CD4-positive, alpha-beta T cell treated with Interleukin-4 for 4 hours (primary cell): ENCODE data around the gene SLC38A8.

Source experiments
- DNase-seq: peaks from one replicate; pipeline ENCODE4 v3.0.0-alpha.2; 2020

Gene SLC38A8

GRCh38 chr16:84068041-84068440, 25.4 kb upstream of the SLC38A8 start:
- no peak for DNase-seq

- DNase-seq, result no peak
Measured at GRCh38 chr16:84067640-84068039, 25.0 kb upstream of the SLC38A8 start.

GRCh38 chr16:84065536-84066132, 23.0 kb upstream of the SLC38A8 start:
- peak; percentile 26 for DNase-seq

DNA sequence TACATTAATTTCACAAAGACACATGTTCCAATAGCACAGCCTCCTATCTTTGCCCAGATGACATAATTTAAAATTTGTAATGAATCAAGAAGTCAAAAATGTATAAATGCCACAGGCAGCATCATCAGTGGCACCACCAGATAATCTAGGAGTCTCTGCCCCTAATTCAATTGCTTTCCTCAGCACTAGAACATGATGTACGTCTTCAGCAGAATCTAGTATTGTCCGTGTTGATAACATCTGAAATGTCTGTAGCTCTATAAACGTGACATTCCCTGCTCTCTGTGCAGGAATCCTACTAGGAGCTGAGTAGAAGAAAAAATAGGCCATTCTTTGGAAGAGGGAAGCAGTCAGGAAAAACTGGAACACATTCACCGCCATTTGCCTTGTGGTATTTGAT, 21.4 kb upstream of the SLC38A8 start:
- DNase-seq, result no peak

DNA sequence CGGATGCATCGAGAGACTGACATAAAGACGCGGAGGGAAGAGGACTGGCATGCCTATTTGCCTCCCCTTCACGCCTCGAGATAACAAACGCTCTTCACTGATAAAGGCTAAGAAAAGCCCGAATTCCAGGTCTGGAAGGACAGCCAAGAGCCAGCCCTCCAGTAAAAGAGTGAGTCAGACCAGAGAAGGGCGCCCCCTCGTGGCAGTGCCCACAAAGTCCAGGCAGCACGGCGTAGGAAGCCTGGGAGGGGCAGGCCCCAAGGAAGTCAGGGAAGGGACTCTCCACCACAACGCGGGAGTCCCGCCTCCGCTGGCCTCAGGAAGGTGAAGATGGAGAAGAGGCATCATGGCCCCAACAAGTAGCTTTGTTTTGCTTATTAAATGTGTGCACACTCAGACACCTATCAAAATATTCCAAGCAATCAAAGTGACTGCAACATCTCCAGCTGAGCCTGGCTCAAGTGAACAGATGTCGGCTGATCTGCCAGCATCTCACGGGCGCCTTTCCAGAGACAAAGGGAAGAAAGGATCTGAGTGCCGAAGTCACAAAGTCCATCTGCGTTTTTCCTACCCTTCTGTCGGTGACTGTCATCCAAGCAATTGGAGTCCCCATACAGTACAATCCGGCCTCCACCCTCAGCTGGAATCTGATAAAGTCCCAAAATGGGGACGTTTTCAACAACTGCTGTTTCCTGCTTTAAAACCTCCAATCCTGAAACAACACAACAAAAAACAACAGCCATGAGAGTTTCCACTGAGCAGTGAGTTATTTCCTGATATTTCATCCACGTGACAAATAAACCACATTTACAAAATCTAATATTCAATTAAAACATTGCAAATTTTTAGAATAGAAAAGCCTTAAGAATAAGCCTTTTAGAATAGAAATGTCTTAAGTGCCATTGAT, 20.4 kb upstream of the SLC38A8 start:
- peak; percentile 41 for DNase-seq

GRCh38 chr16:84061236-84061819, 18.7 kb upstream of the SLC38A8 start:
- no peak for DNase-seq

DNA sequence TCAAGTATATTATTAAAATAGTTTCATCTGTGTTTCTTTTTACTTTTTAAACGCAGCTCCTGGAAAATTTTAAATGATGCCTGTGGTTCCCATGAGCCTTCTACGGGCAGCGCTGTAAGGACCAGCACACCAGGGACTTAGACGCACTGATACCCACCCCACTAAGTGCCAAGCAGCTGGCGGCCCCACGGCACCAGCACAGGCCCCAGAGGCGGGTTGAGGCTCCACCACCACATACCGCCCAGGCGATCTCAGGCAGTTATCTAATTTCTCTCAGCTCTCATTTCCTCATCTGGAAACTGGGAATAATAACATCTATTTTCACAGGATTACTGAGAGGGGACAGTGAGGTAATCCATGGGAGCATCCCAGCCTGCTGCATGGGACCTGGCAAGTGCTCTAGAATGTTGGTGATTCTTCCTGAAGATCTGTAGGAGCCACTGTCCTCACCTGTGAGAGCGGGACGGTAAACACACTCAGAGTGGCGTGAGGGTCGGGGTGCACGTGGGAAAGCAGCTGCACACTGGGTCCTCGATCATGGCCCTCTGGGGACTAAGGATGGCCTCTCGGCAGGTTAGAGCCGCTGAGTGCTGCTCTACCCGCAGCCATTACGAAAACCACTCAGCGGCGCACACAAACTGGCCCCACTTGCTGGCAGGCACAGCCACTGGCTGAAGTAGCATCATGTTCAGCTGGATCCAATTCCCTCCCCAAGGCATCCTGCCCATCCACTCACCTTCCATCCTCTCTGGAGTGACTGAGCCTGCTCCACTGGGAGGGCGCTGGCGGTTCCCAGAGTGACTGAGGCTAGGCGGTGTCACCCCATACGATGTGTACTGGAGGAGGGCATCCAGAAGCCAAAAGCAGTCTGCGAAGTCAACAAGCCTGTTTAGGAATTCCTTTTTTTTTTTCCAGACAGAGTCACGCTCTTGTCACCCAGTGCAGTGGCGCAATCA, 17.6 kb upstream of the SLC38A8 start:
- DNase-seq, result no peak

DNA sequence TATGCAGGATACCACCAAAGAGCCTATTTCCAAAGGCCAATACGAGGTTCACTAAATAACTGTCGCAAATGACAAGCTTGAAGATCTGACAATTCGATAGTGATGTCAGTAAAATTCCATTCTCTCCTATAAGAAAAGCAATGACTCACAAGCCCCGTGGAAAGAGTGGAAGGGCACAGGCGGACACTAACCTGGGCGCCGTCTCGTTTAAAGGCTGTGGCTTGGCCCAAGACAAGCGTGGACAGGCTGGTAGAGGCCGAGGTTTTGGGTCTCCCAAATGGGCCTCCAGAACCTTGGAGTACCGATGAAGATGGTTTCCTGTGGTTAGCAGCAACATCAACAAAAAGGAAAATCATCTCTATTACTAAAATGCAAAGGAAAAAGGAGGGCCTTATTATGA, 16.5 kb upstream of the SLC38A8 start:
- DNase-seq, result no peak

- DNase-seq, result no peak
Measured at GRCh38 chr16:84058664-84059063, 16.1 kb upstream of the SLC38A8 start.

DNA sequence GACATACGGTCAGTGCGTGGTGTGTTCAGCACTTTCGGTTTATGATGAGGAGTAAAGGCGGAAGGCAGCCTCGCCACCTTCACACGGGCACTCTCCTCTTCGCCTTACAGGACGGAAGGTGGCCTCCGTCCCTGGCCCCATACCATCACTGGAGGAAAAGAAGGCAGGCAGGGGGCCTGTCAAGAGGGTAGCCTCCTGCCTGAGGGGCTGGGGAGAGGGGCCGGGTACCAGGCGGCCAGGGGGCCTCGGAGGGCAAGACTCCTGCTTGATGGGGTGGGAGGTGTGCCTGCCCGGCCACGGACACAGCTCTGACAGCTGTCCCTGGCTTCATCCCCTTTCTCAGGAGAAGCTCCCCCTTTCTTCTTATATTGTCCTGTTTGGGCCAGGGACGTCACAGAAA, 15.6 kb upstream of the SLC38A8 start:
- DNase-seq, result no peak

DNA sequence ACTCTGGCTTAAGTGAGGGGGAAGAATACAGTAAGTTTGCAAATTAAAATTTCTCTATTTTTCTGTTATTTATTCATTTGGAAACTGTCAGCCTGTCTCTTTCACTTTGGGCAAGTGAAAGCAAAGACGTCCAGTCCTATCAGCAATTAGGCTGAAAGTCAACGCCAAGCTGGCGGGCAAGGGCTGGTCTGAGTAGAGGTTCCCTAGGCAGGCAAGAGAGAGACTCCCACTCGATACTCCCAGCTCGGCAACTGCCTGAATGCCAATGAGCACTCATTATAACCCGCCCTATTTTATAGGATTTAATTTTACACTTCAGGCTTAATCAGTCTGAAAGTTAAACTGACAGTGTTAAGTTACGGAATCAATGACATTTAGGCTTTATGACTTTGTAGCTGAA, 14.3 kb upstream of the SLC38A8 start:
- no peak for DNase-seq

DNA sequence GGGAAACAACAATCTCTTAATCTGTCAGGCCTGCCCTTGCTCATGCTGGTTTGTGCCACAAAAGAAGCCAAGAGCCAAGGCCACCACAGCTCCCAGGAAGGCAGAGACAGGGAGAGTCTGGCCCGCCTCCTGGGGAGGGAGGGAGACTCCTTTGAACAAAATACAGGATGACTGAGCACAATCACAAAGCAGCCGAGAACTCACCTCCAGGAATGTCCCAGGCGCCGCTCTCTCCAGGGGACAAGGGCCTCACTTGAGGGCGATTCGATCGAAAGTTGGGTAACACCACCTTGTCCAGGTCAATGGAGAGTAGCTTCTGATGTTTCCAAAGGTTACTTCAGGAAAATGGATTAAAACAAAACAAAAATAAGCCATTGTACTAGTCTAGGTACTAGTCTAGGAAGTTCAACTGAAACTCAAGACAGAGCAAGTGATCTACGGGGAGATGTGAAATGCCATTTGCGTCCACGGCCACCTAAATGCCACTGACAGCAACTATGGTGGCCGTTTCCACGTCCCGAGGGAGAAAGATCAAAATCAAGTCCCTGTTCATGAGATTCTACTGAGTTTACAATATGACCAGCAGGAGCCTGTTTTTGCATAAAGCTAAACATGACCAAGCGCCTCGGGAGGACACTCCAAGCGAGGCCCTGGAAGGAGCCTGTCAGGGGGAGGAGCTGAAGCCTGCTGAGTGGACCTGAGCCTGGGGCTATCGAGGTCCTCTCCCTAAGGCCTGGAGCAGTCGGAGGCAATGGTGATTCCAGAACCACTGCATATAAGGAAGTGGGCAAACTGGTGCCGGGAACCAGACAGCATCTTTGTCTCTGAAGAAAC, 13.4 kb upstream of the SLC38A8 start:
- no peak for DNase-seq

DNA sequence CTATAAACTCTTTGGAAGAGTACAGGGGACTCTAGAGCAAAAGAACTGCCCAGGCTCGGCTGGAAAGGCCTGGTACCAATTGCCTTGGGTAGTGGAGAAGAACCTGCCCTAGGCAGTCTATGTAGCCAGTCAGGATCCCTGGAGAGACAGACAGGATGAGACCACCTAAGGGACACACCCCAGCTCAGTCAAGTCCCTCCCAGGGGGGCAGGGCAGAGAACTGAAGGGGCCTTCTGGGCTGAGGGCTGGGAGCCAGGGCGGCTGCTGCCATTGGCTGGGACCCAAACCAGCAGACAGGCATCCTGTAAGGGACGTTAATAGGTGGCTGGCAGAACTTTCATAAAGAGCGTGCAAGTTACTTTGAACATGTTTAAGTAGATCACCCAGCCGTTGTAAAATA, 12.8 kb upstream of the SLC38A8 start:
- DNase-seq, result no peak

DNA sequence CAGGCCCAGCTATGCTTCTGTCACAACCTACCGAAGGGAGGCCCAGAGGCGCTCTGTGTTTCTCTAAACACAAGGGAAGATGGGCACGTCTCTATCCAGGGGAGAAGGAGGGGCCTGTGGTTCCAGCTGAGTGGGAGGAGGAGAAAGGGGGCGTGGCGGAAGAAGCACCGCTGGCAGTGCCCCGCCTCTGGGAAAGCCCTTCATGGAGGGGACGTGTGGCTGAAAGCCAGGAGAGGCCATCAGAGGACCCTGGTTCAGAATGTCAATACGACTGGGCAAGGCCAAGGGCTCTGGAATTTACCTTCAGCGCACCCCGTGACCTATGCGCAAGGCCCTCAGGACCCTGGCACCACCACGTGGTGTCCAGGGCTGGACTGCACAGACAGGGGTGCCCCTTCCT, 12.3 kb upstream of the SLC38A8 start:
- DNase-seq, result no peak

- DNase-seq, result no peak
Measured at GRCh38 chr16:84054271-84054670, 11.7 kb upstream of the SLC38A8 start.

GRCh38 chr16:84053237-84053636, 10.6 kb upstream of the SLC38A8 start:
- DNase-seq, result no peak

DNA sequence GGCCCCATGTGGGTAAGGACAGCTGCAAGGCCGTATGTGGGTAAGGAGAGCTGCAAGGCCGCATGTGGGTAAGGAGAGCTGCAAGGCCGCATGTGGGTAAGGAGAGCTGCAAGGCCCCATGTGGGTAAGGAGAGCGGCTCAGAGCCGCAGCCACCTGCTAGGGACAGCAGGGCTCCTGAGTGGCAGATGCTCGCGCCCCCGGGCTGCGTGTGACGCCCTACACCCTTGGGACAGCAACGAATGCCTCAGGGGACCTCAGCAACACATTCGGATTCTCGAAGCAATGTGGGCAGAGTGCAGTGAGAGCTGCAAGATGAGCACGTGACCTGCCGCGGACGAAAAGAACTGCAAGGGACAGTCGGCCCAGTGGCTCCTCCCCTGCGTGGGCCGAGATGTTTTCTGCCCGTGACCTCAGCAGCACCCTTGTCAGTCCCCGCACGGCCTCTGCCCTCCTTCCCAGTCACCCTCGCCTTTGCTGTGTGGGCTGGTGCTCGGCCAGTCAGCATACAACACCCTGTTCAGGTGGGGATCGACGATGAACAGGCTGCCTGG, 9.6 kb upstream of the SLC38A8 start:
- DNase-seq, result no peak

DNA sequence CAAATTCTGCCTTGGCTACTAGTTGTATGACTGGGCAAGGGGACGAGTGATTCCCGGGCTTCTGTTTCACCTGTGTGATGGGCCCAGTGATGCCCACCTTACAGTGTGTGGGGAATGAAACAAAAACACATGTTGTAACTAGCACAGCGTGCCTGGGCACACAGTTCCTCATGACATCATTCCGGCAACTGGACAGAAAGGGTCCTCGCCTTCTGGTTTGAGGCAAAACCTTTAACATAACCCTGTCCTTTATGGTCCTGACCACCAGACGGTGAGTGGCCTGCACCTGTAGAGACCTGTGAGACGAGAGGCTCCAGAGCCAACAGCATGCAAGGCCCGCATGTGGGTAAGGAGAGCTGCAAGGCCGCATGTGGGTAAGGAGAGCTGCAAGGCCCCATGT, 7.7 kb upstream of the SLC38A8 start:
- no peak for DNase-seq

DNA sequence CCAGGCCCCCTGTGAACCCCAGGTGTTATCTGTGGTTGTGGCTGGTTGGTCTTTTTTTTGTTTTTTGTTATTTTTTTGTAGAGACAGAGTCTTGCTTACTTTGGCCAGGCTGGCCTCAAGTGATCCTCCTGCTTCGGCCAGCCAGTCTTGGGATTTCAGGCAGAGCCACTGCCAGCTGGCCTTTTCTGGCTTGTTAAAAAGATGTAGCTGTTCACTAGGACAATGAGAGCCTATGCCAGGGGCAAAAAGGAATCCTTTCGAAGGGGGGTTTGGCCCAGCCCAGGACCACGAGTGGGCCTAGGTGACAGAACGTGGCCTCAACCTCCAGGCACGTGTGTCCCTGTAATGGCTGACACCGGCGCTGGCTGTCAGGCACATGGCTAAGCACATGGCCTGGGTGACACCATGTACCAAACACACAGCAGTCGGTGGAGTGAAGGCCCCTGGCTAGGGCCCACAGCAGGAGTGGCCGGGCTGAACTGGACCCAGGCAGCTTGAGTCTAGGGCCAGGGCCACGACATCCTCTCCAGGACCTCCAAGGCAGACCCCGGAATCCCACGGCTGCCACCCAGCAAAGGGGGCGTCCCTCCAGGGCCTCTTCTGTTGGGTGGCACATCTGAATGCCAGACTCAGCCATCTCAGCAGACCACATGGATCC, 6.9 kb upstream of the SLC38A8 start:
- DNase-seq, result no peak

GRCh38 chr16:84048871-84049270, 6.3 kb upstream of the SLC38A8 start:
- DNase-seq, result no peak

DNA sequence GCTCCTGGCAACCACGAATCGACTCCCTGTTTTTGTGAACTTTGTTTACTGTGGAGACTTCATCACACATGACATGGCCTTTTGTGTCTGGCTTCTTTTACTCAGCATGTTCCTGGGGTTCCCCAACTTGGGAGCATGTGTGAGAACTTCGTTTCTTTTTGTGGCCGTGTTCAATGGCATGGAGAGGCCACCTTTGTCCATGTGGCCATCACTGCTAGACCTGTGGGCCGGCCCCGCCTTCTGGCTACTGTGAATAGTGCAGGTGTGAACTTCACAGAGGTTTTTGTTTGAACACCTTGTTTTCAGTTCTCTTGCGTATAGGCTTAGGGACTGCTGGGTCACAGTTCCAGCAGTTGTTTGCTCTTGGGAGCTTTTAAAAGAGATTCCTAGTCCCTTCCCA, 5.7 kb upstream of the SLC38A8 start:
- DNase-seq, result no peak
